ENCODE data around the gene AGO4. TPM values are rescaled to one million over a fixed set of nuclear protein-coding genes. Genes with fewer than 3 reads are reported as not detected.

Gene AGO4
- total RNA-seq, 1 experiment from 2014 or later: 6.1 TPM

GRCh38 chr1:35768350-35769187 is 39.2 kb upstream of the AGO4 start:
- H3K9me2 ChIP-seq (ENCODE audit: insufficient read depth): no peaks in the 10 kb centered on the region
- H3K27me3 ChIP-seq (ENCODE audit: insufficient read depth, low read length): no peaks in the 10 kb centered on the region
- H3K4me2 ChIP-seq (ENCODE audit: low read length): peak overlapping the region; percentile 92
- no peak overlapping the region for H2AFZ ChIP-seq (ENCODE audit: low read depth, low read length, poor library complexity, severe bottlenecking)
- peak overlapping the region; percentile 79 for H3K27ac ChIP-seq (ENCODE audit: low read depth, low read length)
- no peaks in the 10 kb centered on the region; a peak in 1 of 4 replicates for H3K36me3 ChIP-seq (ENCODE audit: control insufficient read depth in 1 of 2, insufficient read depth in 2 of 2, low read length in 2 of 2)
- peaks cover 0 to 17% of the 10 kb centered on the region in 2 experiments; a peak in 3 of 4 replicates for H3K4me1 ChIP-seq (ENCODE audit: control insufficient read depth in 1 of 2, insufficient read depth in 2 of 2, low read length in 2 of 2)
- ATAC-seq (no peak), DNase-seq (ENCODE audit: low read depth, low spot score) (no peak)
- H3K4me3 ChIP-seq (replicated peaks in 1 of 2; ENCODE audit: low read depth in 1 of 2, low read length in 2 of 2): peak overlapping the region; percentile 70 to 89
- H4K20me1 ChIP-seq (ENCODE audit: insufficient read depth): no peaks in the 10 kb centered on the region
- BruUV-seq (replicated peaks): TSS peak; percentile 76
- intact Hi-C loops (cut with micrococcal nuclease): no loop called here
- ChIA-PET CTCF (interaction anchor here (0.9 to 2.7 kb wide), 9 partner anchors 9 to 982 kb away, joined by 3 to 16 read pairs (median 4); partner anchors contain the start of genes C1orf216, KIAA0319L and NCDN), POLR2A (interaction anchor here (0.6 to 1.5 kb wide), 4 partner anchors 8 to 466 kb away, joined by 3 to 5 read pairs (median 4); partner anchors contain the start of genes KIAA0319L, NCDN and TFAP2E), RAD21 (ENCODE audit: low non-redundant PET in 1 of 2, low total read pairs in 2 of 2, uncharacterized antibody in 2 of 2, unreplicated experiment in 2 of 2) (no interaction called here)
- no peaks in the 10 kb centered on the region for H3K9me3 ChIP-seq (ENCODE audit: control insufficient read depth in 1 of 2, insufficient read depth in 1 of 2, low read depth in 1 of 2, low read length in 2 of 2)
- H3K9ac ChIP-seq (ENCODE audit: low read length): peak overlapping the region; percentile 95
- TF ChIP-seq REST (IDR thresholded peaks at IDR 0.05; ENCODE audit: low read depth) (no peak), CEBPB (IDR thresholded peaks at IDR 0.05; ENCODE audit: low read depth) (no peak), CTCF (IDR thresholded peaks at IDR 0.05 in 2 of 3, conservative IDR thresholded peaks at IDR 0.05 in 1 of 3; ENCODE audit: borderline replicate concordance in 1 of 3, insufficient read depth in 1 of 3, low read depth in 2 of 3, low read length in 2 of 3) (no peak), ATF3 (IDR thresholded peaks at IDR 0.05) (no peak), SIN3A (IDR thresholded peaks at IDR 0.05; ENCODE audit: low read depth) (no peak)
- H3K79me2 ChIP-seq (ENCODE audit: insufficient read depth, low read length): peaks cover 51% of the 10 kb centered on the region
